ENCODE measurements around the gene GCAT. TPM values are rescaled to one million over a fixed set of nuclear protein-coding genes. Genes with fewer than 3 reads are reported as not detected.

Gene GCAT
- polyA plus RNA-seq, 3 donors, result 0.56 to 1.9 (median 1.1) TPM

DNA sequence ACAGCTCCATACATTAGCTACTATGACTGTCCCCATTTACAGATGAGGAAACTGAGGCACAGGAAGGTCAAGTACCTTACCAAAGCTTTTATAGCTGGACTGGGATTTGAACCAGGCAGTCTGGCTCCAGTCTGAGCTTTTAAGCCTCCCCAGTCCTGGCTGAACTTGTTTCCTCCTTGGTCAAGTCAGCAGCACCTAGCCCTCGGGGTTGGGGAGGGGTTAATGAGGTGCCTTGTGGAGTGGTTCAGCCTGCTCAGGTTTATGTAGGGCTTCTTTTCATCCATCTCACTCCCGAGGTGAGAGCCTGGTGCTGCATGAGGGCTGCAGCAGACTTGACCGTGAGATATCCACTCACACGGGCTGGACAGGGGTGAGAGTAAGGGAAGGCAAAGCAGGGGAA, 36.7 kb upstream of the GCAT start:
- peaks cover 0 to 2% (median 0%) of the 10 kb centered on the region in 3 donors for H3K27me3 Mint-ChIP-seq (ENCODE audit: low read depth in 3 of 3)
- H3K4me3 Mint-ChIP-seq, result no peak overlapping the region
- DNase-seq, result no peak
- Histone ChIP-seq H3K27ac (ENCODE audit: low read depth in 1 of 2, low read length in 2 of 2) (no peak overlapping the region), H4K20me1 (ENCODE audit: insufficient read depth, low read length) (no peaks in the 10 kb centered on the region), H3K4me3 (replicated peaks in 1 of 3; ENCODE audit: low read depth in 2 of 3, low read length in 3 of 3) (no peak overlapping the region), H2AFZ (ENCODE audit: insufficient read depth, low read depth, low read length, poor library complexity, severe bottlenecking) (no peak overlapping the region), H3K4me2 (replicated peaks; ENCODE audit: extremely low read depth, low read length, poor library complexity, severe bottlenecking) (no peak overlapping the region), H3K79me2 (ENCODE audit: insufficient read depth, low read length) (no peaks in the 10 kb centered on the region), H3K9me3 (replicated peaks in 1 of 2; ENCODE audit: control insufficient read depth in 1 of 2, insufficient read depth in 1 of 2, low read length in 2 of 2) (no peaks in the 10 kb centered on the region), H3K9ac (ENCODE audit: insufficient read depth, low read length, poor library complexity, severe bottlenecking) (no peak overlapping the region), H3K27me3 (ENCODE audit: control insufficient read depth in 2 of 2, insufficient read depth in 2 of 2, low read length in 2 of 2) (no peaks in the 10 kb centered on the region), H3K36me3 (replicated peaks in 1 of 2; ENCODE audit: control insufficient read depth in 1 of 2, insufficient read depth in 2 of 2, low read length in 2 of 2) (peaks cover 75 to 85% of the 10 kb centered on the region in 2 donors), H3K4me1 (ENCODE audit: control insufficient read depth in 1 of 2, insufficient read depth in 2 of 2, low read length in 2 of 2) (no peaks in the 10 kb centered on the region)
- no peaks in the 10 kb centered on the region for H3K9me3 Mint-ChIP-seq
- H3K4me1 Mint-ChIP-seq, result no peaks in the 10 kb centered on the region
- peaks cover 48 to 87% of the 10 kb centered on the region in 2 donors for H3K36me3 Mint-ChIP-seq
- TF ChIP-seq, protein P1, sequence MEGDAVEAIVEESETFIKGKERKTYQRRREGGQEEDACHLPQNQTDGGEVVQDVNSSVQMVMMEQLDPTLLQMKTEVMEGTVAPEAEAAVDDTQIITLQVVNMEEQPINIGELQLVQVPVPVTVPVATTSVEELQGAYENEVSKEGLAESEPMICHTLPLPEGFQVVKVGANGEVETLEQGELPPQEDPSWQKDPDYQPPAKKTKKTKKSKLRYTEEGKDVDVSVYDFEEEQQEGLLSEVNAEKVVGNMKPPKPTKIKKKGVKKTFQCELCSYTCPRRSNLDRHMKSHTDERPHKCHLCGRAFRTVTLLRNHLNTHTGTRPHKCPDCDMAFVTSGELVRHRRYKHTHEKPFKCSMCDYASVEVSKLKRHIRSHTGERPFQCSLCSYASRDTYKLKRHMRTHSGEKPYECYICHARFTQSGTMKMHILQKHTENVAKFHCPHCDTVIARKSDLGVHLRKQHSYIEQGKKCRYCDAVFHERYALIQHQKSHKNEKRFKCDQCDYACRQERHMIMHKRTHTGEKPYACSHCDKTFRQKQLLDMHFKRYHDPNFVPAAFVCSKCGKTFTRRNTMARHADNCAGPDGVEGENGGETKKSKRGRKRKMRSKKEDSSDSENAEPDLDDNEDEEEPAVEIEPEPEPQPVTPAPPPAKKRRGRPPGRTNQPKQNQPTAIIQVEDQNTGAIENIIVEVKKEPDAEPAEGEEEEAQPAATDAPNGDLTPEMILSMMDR (IDR thresholded peaks at IDR 0.05), result no peak
- intact Hi-C loops (cut with micrococcal nuclease), result no loop called here
- 100% methylated on average over 2 of the region's 4 CpGs for WGBS (ENCODE audit: insufficient coverage)
- peak overlapping the region in 1 of 7 donors; percentile 65 for H3K27ac Mint-ChIP-seq

DNA sequence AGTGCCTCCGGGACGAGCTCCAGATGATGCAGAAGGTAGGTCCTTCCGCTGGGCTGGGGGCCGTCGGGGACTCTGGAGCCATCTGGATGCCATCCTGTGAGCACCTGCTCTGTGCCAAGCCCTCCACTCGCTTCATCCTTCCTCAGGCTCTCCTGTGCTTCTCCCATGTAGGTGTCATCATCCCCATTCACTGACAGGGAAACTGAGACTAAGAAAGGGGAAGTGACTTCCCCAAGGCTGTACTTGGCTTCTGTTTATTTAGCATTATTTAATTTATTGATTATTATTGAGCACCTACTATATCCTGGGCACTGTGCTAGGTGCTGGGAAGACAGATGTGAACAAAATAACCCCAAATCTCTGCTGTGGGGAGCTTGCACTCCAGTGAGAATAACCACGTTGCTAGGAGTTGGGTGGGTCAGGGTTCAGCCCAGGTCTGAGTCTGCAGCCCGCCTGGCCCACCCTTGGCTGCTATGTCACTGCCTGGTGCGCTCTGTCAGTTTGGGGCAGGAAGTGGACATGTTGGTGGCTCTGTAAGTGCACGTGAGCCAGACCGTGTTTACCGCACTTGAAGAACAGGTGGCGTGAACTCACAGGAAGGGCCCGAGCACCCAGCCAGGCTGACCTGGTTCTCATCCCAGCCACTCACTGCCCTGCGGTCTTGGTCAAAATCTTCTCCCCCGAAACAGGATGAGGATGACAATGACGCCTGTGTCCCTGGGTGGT, 35.9 kb upstream of the GCAT start:
- Histone ChIP-seq H3K9me3 (replicated peaks in 1 of 2; ENCODE audit: control insufficient read depth in 1 of 2, insufficient read depth in 1 of 2, low read length in 2 of 2) (no peaks in the 10 kb centered on the region), H3K36me3 (replicated peaks in 1 of 2; ENCODE audit: control insufficient read depth in 1 of 2, insufficient read depth in 2 of 2, low read length in 2 of 2) (peaks cover 68 to 77% of the 10 kb centered on the region in 2 donors), H3K9ac (ENCODE audit: insufficient read depth, low read length, poor library complexity, severe bottlenecking) (no peak overlapping the region), H3K79me2 (ENCODE audit: insufficient read depth, low read length) (no peaks in the 10 kb centered on the region), H2AFZ (ENCODE audit: insufficient read depth, low read depth, low read length, poor library complexity, severe bottlenecking) (no peak overlapping the region), H3K27ac (ENCODE audit: low read depth in 1 of 2, low read length in 2 of 2) (no peak overlapping the region), H4K20me1 (ENCODE audit: insufficient read depth, low read length) (no peaks in the 10 kb centered on the region), H3K27me3 (ENCODE audit: control insufficient read depth in 2 of 2, insufficient read depth in 2 of 2, low read length in 2 of 2) (no peaks in the 10 kb centered on the region), H3K4me2 (replicated peaks; ENCODE audit: extremely low read depth, low read length, poor library complexity, severe bottlenecking) (no peak overlapping the region), H3K4me3 (replicated peaks in 1 of 3; ENCODE audit: low read depth in 2 of 3, low read length in 3 of 3) (no peak overlapping the region), H3K4me1 (ENCODE audit: control insufficient read depth in 1 of 2, insufficient read depth in 2 of 2, low read length in 2 of 2) (no peaks in the 10 kb centered on the region)
- Mint-ChIP-seq H3K4me1 (no peaks in the 10 kb centered on the region), H3K4me3 (no peak overlapping the region), H3K27ac (no peak overlapping the region), H3K9me3 (no peaks in the 10 kb centered on the region), H3K27me3 (ENCODE audit: low read depth in 3 of 3) (peaks cover 0 to 2% (median 0%) of the 10 kb centered on the region in 3 donors), H3K36me3 (peaks cover 45 to 80% of the 10 kb centered on the region in 2 donors)
- intact Hi-C loops (cut with micrococcal nuclease), result no loop called here
- 91% methylated on average over 17 of the region's 17 CpGs for WGBS (ENCODE audit: insufficient coverage)
- TF ChIP-seq, protein P1 (IDR thresholded peaks at IDR 0.05), result no peak
- DNase-seq, result no peak
